Right cardiac atrium (tissue), 5 donors: Measurements from ENCODE around the gene RINT1. TPM values are rescaled to one million over a fixed set of nuclear protein-coding genes. Genes with fewer than 3 reads are reported as not detected.
"Not testable (repeated sequence)": the region's sequence is repeated elsewhere in the genome, so short reads cannot be mapped to it uniquely, and the experiment has no call there.

Experiments
- ATAC-seq, 2 donors: fragments of 200-7000 bp; cut with Tn5 transposase; one replicate each; pipeline versions ENCODE4 v1.8.0 to v1.9.1; 2020; ENCODE audit warnings: moderate library complexity in 2 of 2, mild to moderate bottlenecking in 1 of 2
- DNase-seq, 3 donors: peaks; one replicate each; pipeline ENCODE4 v3.0.0-alpha.2; 2020
- H3K27ac ChIP-seq: one replicate; pipeline ENCODE4 v1.5.1; 2013; ENCODE audit warnings: mild to moderate bottlenecking, low read length, control low read depth, moderate library complexity
- H3K27me3 ChIP-seq: one replicate; pipeline ENCODE4 v1.6.1; 2013; ENCODE audit not compliant: control insufficient read depth, insufficient read depth
- H3K4me1 ChIP-seq: one replicate; pipeline ENCODE4 v1.6.1; 2013; ENCODE audit warnings: low read length; ENCODE audit not compliant: control insufficient read depth, insufficient read depth
- H3K4me3 ChIP-seq: one replicate; pipeline ENCODE4 v1.5.1; 2013; ENCODE audit warnings: low read length, control low read depth
- H3K9me3 ChIP-seq: one replicate; pipeline ENCODE4 v1.6.1; 2013; ENCODE audit warnings: low read length; ENCODE audit not compliant: control insufficient read depth
- WGBS: extraction: QIAGEN DNeasy Blood & Tissue Kit; methylation state at CpG from one replicate; pipeline ENCODE4 v1.1.7; 2013; 5-methylcytosine and 5-hydroxymethylcytosine counted together
- intact Hi-C, 4 donors: fragments of 100-400 bp; cut with DNase I; formaldehyde crosslinking; loops; one replicate each; pipeline versions ENCODE4 v1.11.0 to v1.14.0; 2022 to 2023
- polyA plus RNA-seq: library from polyadenylated mRNA; stranded (reverse); fragments of 200-250 nt; gene quantifications from one replicate; pipeline ENCODE4 v1.2.3, GENCODE V29; 2013
- total RNA-seq, 4 donors: library from RNA; stranded (reverse); fragmentation: NEBNext Ultra II Directional; extraction: Animal tissue kit (Norgen Biotek cat#: 25700); gene quantifications; one replicate each; pipeline ENCODE4 v1.2.1, GENCODE V29; 2021
- donor health status: healthy with polysubstance abuse.
- donor health status: DM: no; HTN: yes; CAD: no.
- donor health status: DM: no; HTN: no; CAD: no.
- donor health status: DM: no; HTN: yes; CAD: no; lungs with severe emphysema.
- donor health status: DM: yes; HTN: yes; CAD: no.

The RINT1 gene
- total and polyA plus RNA-seq, 5 donors = 9.9 to 12.5 (median 12.0) TPM

DNA sequence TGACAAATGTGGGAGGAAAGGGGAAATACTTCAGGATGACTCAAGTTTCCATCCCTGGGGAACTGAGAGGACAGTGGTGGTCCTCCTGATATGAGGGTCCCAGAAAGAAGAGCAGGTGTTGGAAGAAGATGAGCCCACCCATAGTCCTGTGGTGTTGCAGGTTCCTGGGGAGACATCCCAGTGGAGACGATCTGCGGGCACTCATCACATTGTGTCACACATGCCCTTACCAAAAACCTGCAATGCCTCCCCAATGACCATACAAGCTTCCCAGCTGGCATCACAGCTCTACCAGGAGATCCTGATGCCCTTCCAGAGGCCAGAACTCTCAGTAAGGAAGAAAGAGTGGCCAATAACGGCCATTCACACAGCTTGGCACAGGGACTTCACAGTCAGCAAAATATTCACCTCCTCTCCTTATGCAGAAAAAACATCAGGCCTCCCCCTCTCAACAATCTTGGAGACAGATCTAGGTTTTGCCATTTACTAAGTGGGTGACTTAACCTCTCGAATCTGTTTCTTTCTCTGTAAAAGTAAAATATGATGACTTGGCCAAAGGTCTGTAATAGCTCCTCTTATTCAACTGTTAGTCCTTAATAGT lies 19.0 kb upstream of the RINT1 start:
- DNase-seq (no peak), ATAC-seq (no peak)
- Histone ChIP-seq H3K27ac (no peak overlapping the region), H3K27me3 (no peaks in the 10 kb centered on the region), H3K4me1 (no peaks in the 10 kb centered on the region), H3K9me3 (no peaks in the 10 kb centered on the region), H3K4me3 (no peak overlapping the region)
- intact Hi-C loops = no loop called here
- WGBS = 93% methylated on average over 4 of the region's 4 CpGs

DNA sequence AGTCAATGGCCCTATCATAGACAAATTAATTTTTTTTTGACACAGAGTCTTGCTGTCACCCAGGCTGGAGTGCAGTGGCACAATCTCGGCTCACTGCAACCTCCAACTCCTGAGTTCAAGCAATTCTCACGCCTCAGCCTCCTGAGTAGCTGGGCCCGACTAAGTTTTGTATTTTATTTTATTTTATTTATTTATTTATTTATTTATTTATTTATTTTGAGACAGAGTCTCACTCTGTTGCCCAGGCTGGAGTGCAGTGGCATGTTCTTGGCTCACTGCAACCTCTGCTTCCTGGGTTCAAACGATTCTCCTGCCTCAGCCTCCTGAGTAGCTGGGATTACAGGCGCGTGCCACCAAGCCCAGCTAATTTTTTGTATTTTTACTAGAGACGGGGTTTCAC lies 16.4 kb upstream of the RINT1 start:
- H3K4me3 ChIP-seq, H3K9me3 ChIP-seq, H3K27me3 ChIP-seq, H3K4me1 ChIP-seq, H3K27ac ChIP-seq, ATAC-seq, intact Hi-C loops, DNase-seq: not testable (repeated sequence)
- WGBS = 93% methylated on average over 7 of the region's 7 CpGs

DNA sequence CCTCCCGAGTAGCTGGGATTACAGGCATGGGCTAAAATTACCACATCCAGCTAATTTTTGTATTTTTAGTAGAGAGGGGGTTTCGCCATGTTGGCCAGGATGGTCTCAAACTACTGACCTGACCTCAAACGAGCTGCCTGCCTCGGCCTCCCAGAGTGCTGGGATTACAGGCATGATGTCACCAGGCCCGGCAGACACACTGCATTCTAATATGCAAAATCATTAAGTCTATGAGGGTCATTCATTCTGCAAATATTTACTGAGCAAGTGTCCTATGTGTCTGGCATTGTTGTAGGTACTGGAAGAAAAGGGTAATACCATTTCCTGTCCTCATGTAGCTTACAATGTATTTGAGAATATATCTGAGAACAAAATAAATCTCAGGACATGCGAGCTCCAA lies 12.6 kb upstream of the RINT1 start:
- DNase-seq (no peak), ATAC-seq (no peak)
- intact Hi-C loops = no loop called here
- WGBS = 93% methylated on average over 6 of the region's 6 CpGs
- no peak overlapping the region for H3K27ac ChIP-seq
- no peaks in the 10 kb centered on the region for H3K9me3 ChIP-seq
- H3K4me3 ChIP-seq = no peak overlapping the region
- no peaks in the 10 kb centered on the region for H3K27me3 ChIP-seq
- no peaks in the 10 kb centered on the region for H3K4me1 ChIP-seq

DNA sequence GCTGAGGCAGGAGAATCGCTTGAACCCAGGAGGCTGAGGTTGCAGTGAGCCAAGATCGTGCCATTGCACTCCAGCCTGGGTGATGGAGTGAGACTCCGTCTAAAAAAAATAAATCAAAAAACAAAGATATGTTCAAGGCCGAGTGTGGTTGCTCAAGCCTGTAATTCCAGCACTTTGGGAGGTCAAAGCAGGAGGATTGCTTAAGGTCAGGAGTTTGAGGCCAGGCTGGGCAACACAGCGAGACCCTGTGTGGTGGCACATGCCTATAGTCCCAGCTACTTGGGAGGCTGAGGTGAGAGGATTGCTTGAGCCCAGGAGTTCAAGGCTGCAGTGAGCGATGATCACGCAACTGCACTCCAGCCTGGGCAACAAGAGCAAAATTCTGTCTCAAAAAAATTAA lies 11.4 kb upstream of the RINT1 start:
- H3K27ac ChIP-seq, intact Hi-C loops, DNase-seq, ATAC-seq, H3K4me3 ChIP-seq, H3K9me3 ChIP-seq, H3K4me1 ChIP-seq, H3K27me3 ChIP-seq: not testable (repeated sequence)
- WGBS = 92% methylated on average over 7 of the region's 7 CpGs

DNA sequence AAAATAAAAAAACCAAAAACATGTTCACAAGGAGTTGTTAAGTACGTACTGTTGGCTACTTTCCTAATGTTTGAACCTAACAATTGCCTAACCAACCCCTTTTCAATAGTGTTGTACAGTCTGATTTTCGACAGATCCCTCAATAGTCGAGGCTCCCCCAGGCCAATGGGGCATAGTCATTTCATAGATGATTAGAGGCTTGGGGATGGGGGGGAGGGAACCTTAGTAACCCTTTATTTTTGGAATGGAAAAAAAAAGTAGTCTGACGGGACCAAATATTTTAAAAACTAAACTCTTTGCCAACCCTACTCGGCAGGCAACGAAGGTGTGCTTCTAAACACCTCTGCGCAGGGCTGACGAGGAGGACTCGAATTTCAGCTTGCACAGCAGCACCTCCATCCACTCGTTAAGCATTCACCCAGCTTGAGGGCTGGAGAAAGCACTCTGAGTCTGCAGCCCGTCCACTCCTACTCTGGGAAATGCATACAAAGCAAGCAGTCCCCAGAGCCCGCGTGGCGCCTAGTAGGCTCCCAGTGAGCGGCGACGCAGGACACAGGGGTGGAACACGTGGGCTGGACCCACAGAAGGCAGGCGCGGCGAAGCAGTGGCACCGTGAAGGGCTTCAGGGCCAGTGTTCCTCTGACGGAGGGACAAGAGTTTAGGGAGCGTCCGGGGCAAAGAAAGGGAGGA lies 10.8 kb upstream of the RINT1 start:
- 5% methylated on average over 25 of the region's 25 CpGs for WGBS
- Histone ChIP-seq H3K27me3 (no peaks in the 10 kb centered on the region), H3K9me3 (no peaks in the 10 kb centered on the region), H3K4me3 (peak overlapping the region; percentile 61), H3K4me1 (no peaks in the 10 kb centered on the region), H3K27ac (peak overlapping the region; percentile 89)
- intact Hi-C loops = no loop called here
- DNase-seq (peak; percentile 79 to 90 (median 89)), ATAC-seq (peak; percentile 71 to 76)

DNA sequence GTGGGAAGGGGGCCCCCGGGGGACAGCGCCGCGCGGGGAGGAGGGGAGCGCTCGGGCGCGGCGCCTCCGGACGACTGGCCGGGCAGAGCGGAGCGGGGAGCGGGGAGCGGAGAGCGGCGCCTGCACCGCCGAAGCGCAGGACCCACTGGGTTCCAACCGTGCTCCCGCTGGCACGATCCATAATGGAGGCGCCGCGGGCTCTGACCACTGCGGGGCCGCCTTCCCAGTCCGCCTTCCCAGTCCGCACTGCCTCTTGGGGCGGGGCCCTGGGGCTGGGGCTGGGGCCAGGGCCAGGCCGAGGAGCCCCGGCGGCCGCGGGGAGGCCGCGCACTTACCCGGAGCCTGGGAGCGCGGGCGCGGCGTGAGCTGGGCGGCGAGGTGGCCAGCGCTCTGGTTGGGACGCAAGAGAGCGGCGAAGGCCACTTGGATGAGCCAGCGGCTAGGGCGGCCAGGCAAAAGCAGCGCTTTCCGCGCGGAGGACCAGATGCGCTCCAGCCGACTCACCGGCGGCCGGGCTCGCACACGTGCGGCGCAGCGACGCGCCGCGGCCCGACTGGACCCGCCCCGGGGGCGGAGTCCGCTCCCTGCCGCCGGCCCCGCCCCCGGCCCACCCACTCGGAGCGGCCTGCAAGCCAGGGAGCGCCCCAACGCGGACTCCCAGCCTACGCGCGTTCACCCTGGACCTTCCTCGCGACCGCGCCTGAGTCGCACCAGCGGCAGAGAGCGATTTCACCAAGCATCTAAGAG lies 10.1 kb upstream of the RINT1 start, which contains the start of gene PUS7:
TSS of gene PUS7 (minus strand) at position 555 of the 747 bp plus-strand sequence. CDS start 13,759 bp downstream, outside the sequence.
- intact Hi-C loops = no loop called here
- no peaks in the 10 kb centered on the region for H3K9me3 ChIP-seq
- no peaks in the 10 kb centered on the region for H3K27me3 ChIP-seq
- H3K27ac ChIP-seq = peak within 1 kb of the TSS; percentile 89
- ATAC-seq (peak; percentile 96 to 98), DNase-seq (peak; percentile 90 to 96 (median 96))
- WGBS = under 1% methylated on average over 96 of the region's 96 CpGs
- no peaks in the 10 kb centered on the region for H3K4me1 ChIP-seq
- H3K4me3 ChIP-seq = peak within 1 kb of the TSS; percentile 61

DNA sequence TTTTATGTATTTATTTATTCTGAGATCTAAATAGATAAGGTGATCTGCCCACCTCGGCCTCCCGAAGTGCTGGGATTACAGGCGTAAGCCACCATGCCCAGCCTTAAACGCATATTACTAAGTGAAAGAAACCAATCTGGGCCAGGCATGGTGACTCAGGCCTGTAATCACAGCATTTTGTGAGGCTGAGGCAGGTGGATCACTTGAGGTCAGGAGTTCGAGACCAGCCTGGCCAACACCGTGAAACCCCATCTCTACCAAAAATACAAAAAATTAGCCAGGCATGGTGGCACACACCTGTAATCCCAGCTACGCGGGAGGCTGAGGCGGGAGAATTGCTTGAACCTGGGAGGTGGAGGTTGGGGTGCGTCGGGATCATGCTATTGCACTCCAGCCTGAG lies 7.6 kb upstream of the RINT1 start:
- H3K9me3 ChIP-seq, ATAC-seq, DNase-seq, H3K27me3 ChIP-seq, intact Hi-C loops, H3K4me1 ChIP-seq, H3K27ac ChIP-seq, H3K4me3 ChIP-seq: not testable (repeated sequence)
- 97% methylated on average over 11 of the region's 11 CpGs for WGBS

DNA sequence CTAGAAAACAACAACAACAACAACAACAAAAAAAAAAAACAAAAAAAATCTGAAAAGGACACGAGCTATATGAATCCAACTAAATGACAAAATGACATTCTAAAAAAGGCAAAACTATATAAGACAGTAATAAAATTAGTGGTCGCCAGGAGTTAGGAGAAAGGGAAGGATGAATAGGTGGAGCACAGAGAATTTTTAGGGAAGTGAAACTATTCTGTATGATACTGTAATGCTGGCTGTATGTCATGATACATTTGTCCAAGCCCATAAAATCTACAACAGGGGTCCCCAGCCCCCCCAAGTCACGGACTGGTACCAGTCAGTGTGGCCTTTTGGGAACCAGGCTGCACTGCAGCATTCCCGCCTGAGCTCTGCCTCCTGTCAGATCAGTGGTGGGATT lies 7.2 kb upstream of the RINT1 start:
- H3K27ac ChIP-seq = no peak overlapping the region
- ATAC-seq = no peak
- WGBS = 90% methylated on average over 4 of the region's 4 CpGs

DNA sequence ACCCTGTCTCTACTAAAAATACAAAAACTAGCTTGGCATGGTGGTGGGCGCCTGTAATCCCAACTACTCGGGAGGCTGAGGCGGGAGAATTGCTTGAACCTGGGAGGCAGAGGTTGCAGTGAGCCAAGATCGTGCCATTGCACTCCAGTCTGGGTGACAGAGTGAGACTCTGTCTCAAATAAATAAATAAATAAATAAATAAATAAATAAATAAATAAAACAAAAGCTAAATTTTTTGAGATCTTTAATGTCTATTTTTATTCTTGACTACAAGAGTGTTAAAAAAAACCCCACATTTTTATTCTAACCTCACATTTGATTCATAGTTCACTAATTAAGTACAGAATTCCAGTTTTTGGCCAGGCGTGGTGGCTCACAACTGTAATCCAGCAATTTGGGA lies 4.3 kb upstream of the RINT1 start:
- DNase-seq, H3K4me3 ChIP-seq, H3K27me3 ChIP-seq, intact Hi-C loops, H3K4me1 ChIP-seq, ATAC-seq, H3K27ac ChIP-seq, H3K9me3 ChIP-seq: not testable (repeated sequence)
- over 99% methylated on average over 5 of the region's 5 CpGs for WGBS

More for the DNA sequence above, 7.2 kb upstream of the RINT1 start:
- intact Hi-C loops = no loop called here
- Histone ChIP-seq H3K9me3 (no peaks in the 10 kb centered on the region), H3K4me1 (no peaks in the 10 kb centered on the region), H3K4me3 (no peak overlapping the region), H3K27me3 (no peaks in the 10 kb centered on the region)
- no peak for DNase-seq

DNA sequence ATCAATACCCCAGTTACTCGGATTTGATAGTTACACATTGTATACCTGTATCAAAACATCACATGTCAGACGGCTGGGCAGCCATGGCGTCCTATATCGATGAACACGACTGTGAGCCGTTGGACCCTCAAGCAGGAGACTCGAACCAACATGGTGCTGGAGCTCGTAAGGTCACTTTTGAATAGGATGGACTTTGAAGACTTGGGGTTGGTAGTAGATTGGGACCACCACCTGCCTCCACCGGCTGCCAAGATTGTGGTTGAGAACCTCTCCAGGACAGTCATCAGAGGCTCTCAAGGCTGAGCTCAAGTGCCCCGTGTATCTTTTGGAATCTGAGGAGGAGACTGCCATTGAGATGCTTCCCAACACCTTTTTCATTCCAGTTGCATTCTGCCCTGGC lies 1.9 kb upstream of the RINT1 start:
- no peaks in the 10 kb centered on the region for H3K9me3 ChIP-seq
- H3K27ac ChIP-seq = no peak overlapping the region
- WGBS = 95% methylated on average over 10 of the region's 10 CpGs
- no peaks in the 10 kb centered on the region for H3K27me3 ChIP-seq
- no peaks in the 10 kb centered on the region for H3K4me1 ChIP-seq
- no peak overlapping the region for H3K4me3 ChIP-seq
- DNase-seq (no peak), ATAC-seq (no peak)
- intact Hi-C loops = no loop called here

DNA sequence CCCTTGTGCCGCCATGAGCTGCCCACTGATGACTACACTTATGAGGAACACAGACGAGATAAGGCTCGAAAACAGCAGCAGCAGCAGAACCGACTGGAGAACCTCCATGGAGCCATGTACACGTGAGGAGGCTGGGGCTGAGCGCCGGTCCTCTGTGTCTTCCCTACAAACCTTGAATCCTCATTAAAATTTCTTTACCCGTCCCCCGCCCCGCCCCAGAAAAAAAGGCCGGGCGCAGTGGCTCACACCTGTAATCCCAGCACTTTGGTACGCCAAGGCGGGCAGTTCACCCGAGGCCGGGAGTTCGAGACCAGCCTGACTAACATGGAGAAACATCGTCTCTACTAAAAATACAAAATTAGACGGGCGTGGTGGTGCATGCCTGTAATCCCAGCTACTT lies 1.5 kb upstream of the RINT1 start:
- WGBS = 94% methylated on average over 20 of the region's 20 CpGs
- no peak overlapping the region for H3K4me3 ChIP-seq
- no peaks in the 10 kb centered on the region for H3K4me1 ChIP-seq
- intact Hi-C loops = no loop called here
- ATAC-seq (no peak), DNase-seq (no peak)
- H3K27ac ChIP-seq = no peak overlapping the region
- no peaks in the 10 kb centered on the region for H3K27me3 ChIP-seq
- H3K9me3 ChIP-seq = no peaks in the 10 kb centered on the region
